Endothelial cell of umbilical vein (primary cell): ENCODE measurements around the gene TMEM126A. TPM values are rescaled to one million over a fixed set of nuclear protein-coding genes. Genes with fewer than 3 reads are reported as not detected.

Source experiments
- BruUV-seq: library from RNA; stranded (reverse); fragments of 400-500 nt; replicated peaks from 2 replicates; lab custom pipeline; 2021; lab: Mats Ljungman, UMichigan
- CTCF ChIA-PET: fragments of 300-600, 350-600 bp; sonication (Branson Sonifier 250); formaldehyde crosslinking; loops from one replicate; lab custom pipeline; 2021; ENCODE audit warnings: antibody characterized with exemption, inconsistent platforms; lab: Charles Lee
- POLR2A ChIA-PET: fragments of 300-600, 350-600 bp; sonication (Branson Sonifier 250); formaldehyde crosslinking; loops from one replicate; lab custom pipeline; 2021; ENCODE audit warnings: antibody characterized with exemption, inconsistent platforms; lab: Charles Lee
- DNase-seq: peaks from one replicate; pipeline ENCODE4 v3.0.0-alpha.2; 2011; ENCODE audit warnings: low read depth, low spot score
- FAIRE-seq: peaks from 2 replicates; lab custom pipeline; 2011; peaks lifted over from hg19 to GRCh38; lab: Jason Lieb, UNC
- H2AFZ ChIP-seq: 2 replicates; pipeline ENCODE4 v1.6.0; 2012; ENCODE audit warnings: low read depth, low read length, control low read depth, inconsistent platforms
- H3K27ac ChIP-seq: 2 replicates; pipeline ENCODE4 v1.5.1; 2011; ENCODE audit warnings: low read depth, mild to moderate bottlenecking, control low read depth, low read length, moderate library complexity; ENCODE audit not compliant: insufficient read depth
- H3K27me3 ChIP-seq, 2 experiments: 2 replicates each; pipeline versions ENCODE4 v1.6.0 to v1.6.1; 2011; ENCODE audit warnings: low read length in 2 of 2, mixed read lengths in 1 of 2; ENCODE audit not compliant: control insufficient read depth in 2 of 2, insufficient read depth in 2 of 2
- H3K36me3 ChIP-seq, 2 experiments: 2 replicates in 1 of 2; 3 replicates in 1 of 2; pipeline ENCODE4 v1.5.1; 2011; ENCODE audit warnings: low read length in 2 of 2, mild to moderate bottlenecking in 1 of 2, moderate library complexity in 1 of 2; ENCODE audit not compliant: control insufficient read depth in 2 of 2, insufficient read depth in 2 of 2; ENCODE audit errors: extremely low read depth in 1 of 2
- H3K4me1 ChIP-seq: 3 replicates; pipeline ENCODE4 v1.5.1; 2011; ENCODE audit warnings: mild to moderate bottlenecking, low read length; ENCODE audit not compliant: control insufficient read depth, insufficient read depth; ENCODE audit errors: extremely low read depth
- H3K4me2 ChIP-seq: 2 replicates; pipeline ENCODE4 v1.6.1; 2011; ENCODE audit warnings: low read length, control low read depth, mixed read lengths; ENCODE audit not compliant: insufficient read depth
- H3K4me3 ChIP-seq, 3 experiments: fragments of 200-600 bp in 1 of 3; sonication (generic), shearing (Covaris generic) in 1 of 3; replicated peaks in 1 of 3; 2 replicates each; pipeline ENCODE4 v1.5.1; 2011 to 2016; ENCODE audit warnings: control low read depth in 3 of 3, low read length in 3 of 3, mild to moderate bottlenecking in 2 of 3, inconsistent platforms in 1 of 3, low read depth in 1 of 3, moderate library complexity in 1 of 3; ENCODE audit not compliant: insufficient read depth in 1 of 3
- H3K79me2 ChIP-seq: 2 replicates; pipeline ENCODE4 v1.6.0; 2012; ENCODE audit warnings: low read length, inconsistent platforms; ENCODE audit not compliant: control insufficient read depth, insufficient read depth
- H3K9ac ChIP-seq: replicated peaks from 2 replicates; pipeline ENCODE3; 2011; ENCODE audit warnings: low read length, control low read depth; ENCODE audit not compliant: insufficient read depth; ENCODE audit errors: extremely low read depth
- H3K9me1 ChIP-seq: replicated peaks from 3 replicates; pipeline ENCODE4 v1.6.0; 2011; ENCODE audit warnings: mild to moderate bottlenecking, low read length; ENCODE audit not compliant: control insufficient read depth, insufficient read depth; ENCODE audit errors: extremely low read depth
- H3K9me3 ChIP-seq: replicated peaks from 2 replicates; pipeline ENCODE4 v1.5.1; 2012; ENCODE audit warnings: low read length, inconsistent platforms; ENCODE audit not compliant: control insufficient read depth, insufficient read depth
- H4K20me1 ChIP-seq: replicated peaks from 2 replicates; pipeline ENCODE3; 2011; ENCODE audit warnings: mild to moderate bottlenecking, low read length; ENCODE audit not compliant: control insufficient read depth, insufficient read depth; ENCODE audit errors: extremely low read depth
- CTCF ChIP-seq, 2 donors: IDR thresholded peaks; 1 replicate in 1 of 2; 2 replicates in 1 of 2; pipeline ENCODE4 v1.5.1; 2011; ENCODE audit warnings: low read length in 2 of 2, mild to moderate bottlenecking in 2 of 2, moderate library complexity in 2 of 2, control low read depth in 1 of 2, inconsistent platforms in 1 of 2, low read depth in 1 of 2; ENCODE audit not compliant: insufficient read depth in 1 of 2; ENCODE audit errors: extremely low read depth in 1 of 2
- JUN ChIP-seq: IDR thresholded peaks from 2 replicates; pipeline ENCODE4 v1.6.1; 2011; ENCODE audit warnings: borderline replicate concordance, low read depth; ENCODE audit not compliant: insufficient read length, insufficient read depth
- MAX ChIP-seq: IDR thresholded peaks from 2 replicates; pipeline ENCODE4 v1.6.1; 2011; ENCODE audit not compliant: insufficient read depth, insufficient read length
- dilution Hi-C: fragments of 300-500 bp; cut with MboI; formaldehyde crosslinking; loops from one replicate; pipeline ENCODE4 v1.15.0; 2019; ENCODE audit warnings: low sequenced_read_pairs; ENCODE audit not compliant: extremely low pct_ligation_motif_present
- intact Hi-C: fragments of 100-400 bp; cut with micrococcal nuclease; formaldehyde crosslinking; loops from one replicate; pipeline ENCODE4 v1.10.0; 2022
- polyA plus RNA-seq, 4 experiments: library from polyadenylated mRNA; depleted of rRNA in 3 of 4; stranded (reverse) in 3 of 4; unstranded in 1 of 4; fragments of >200 nt; gene quantifications; 2 replicates each; pipeline versions ENCODE4 v1.2.1 to v1.2.3, GENCODE V29; 2011 to 2012; ENCODE audit warnings: missing spikeins in 1 of 4
- total RNA-seq: library from RNA; stranded (reverse); gene quantifications from 2 replicates; pipeline ENCODE4 v1.2.3, GENCODE V29; 2021

TMEM126A gene
- total and polyA plus RNA-seq, 2 donors (not counting 3 experiments of a cell fraction or from before 2014, with no cell fraction given), result 35.3 to 45.8 TPM

DNA sequence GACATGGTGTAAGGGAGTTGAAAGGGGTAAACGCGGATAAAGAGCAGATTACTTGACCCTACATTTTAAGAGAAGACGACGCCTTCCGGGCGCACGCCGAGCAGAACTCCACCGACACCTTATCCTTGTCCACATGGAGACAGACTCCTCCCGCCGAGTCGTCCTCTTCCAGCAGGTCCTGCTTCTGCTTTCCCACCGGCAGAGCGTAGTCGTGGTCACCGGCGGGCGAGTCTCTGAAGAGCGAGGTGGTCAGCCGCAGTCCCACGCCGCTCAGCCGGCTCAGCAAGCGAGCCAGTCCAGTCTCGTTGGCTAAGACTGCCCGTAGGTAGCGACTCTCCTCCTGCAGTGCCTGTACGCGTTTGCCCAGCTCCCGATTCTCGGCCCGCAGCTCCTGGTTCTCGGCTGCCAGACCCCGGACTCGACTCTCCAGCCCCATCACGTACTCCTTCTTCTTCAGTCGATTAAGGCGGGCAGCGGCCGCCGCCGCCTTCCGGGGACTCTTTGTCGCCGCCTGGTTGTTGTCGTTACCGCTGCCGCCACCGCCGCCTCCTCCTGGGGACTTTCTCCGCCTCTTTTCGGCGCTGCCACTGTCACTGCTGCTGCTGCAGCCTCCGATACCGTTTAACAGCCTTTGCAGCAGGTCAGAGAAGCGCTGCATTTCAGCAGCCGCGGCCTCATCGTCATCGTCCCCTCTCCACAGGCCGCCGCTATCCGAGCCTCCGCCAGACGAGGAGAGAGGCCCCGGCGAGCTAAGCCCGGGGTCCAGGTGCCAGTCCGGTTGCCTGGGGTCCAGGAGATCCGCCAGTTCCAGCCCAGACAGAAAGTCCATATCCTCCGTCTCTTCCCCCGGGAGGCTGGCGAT, 16.2 kb downstream of the TMEM126A start:
- DNase-seq (peak; percentile 66), FAIRE-seq (no peak)
- POLR2A ChIA-PET, result interaction anchor here (1.0 to 1.5 kb wide), 3 partner anchors 16 to 145 kb away, joined by 3 to 9 read pairs (median 3); partner anchors contain the start of gene TMEM126A
- H3K4me1 ChIP-seq, result peaks cover 35% of the 10 kb centered on the region
- H3K27me3 ChIP-seq, result no peaks in the 10 kb centered on the region
- H2AFZ ChIP-seq, result peak overlapping the region; percentile 35
- peaks cover 0 to 17% of the 10 kb centered on the region in 2 experiments for H3K36me3 ChIP-seq
- peak overlapping the region; percentile 91 for H3K27ac ChIP-seq
- no peaks in the 10 kb centered on the region for H3K9me3 ChIP-seq
- CTCF ChIA-PET, result interaction anchor here (1.3 kb wide), 3 partner anchors 10 to 146 kb away, joined by 4 to 5 read pairs (median 5); partner anchors contain the start of gene TMEM126A
- dilution Hi-C loops, result no loop called here
- intact Hi-C loops, result loop anchor here (1.0 to 10.0 kb wide), 7 partner anchors 15 to 631 kb away; partner anchors contain the start of genes PICALM and TMEM126B
- peak overlapping the region; percentile 94 for H3K9ac ChIP-seq
- peak overlapping the region; percentile 40 to 92 (median 66) for H3K4me3 ChIP-seq
- H3K4me2 ChIP-seq, result peak overlapping the region; percentile 98
- H3K9me1 ChIP-seq, result no peaks in the 10 kb centered on the region
- no TSS peak for BruUV-seq
- peaks cover 16% of the 10 kb centered on the region for H4K20me1 ChIP-seq
- TF ChIP-seq MAX (no peak), CTCF (IDR thresholded peaks at IDR 0.05; ENCODE audit: extremely low read depth in 1 of 2, insufficient read depth in 1 of 2, low read depth in 1 of 2, low read length in 2 of 2) (peak in 1 of 2 donors; percentile 47), JUN (no peak)
- peaks cover 57% of the 10 kb centered on the region for H3K79me2 ChIP-seq
